ENCODE results near the gene POLG.

The POLG gene

DNA sequence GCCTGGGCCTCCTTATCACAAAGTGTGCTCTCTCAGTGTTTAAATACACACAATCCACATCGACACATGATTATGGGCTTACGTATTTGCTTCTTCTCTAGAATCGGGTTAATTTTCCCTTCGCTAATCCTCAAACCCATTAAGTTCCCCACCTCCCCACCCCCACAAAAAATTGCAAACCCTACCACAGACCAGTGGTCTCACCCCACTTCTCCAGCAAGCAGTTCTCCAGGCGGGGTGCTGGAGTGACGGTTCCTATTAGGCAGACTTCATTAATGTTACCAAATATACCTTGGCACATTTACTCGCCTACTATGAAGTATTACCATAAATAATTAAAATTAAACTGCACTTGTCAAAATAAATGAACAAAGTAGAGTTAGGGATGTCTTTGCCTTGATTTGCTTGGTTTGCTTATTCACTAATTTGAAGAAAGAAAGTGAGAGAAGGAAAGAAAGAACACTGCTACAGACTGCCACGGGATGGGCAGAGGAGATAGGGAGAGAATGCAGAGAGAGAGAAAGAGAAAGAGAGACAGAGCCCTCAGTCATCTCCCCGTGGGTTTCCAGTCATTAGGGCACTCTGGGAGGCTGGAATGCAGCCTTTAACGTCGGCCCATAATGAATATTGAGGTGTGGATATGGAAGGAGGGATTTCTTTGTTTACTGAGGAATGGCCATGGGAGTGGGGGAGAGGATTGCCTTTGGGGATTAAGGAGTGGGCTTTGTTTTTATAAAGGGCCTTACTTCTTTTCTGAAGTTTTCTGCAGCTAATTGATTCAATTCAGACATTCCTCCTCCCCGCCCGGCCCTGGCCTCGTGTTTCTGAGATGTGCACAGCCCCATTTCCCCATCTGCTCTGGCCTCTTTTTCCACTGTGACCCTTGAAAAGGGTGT, 39.7 kb upstream of the POLG start:
- H3K27ac ChIP-seq = no peak overlapping the region
- no peak for DNase-seq (ENCODE audit: low spot score)
- H3K4me3 ChIP-seq = no peak overlapping the region
- TF ChIP-seq, protein P1, sequence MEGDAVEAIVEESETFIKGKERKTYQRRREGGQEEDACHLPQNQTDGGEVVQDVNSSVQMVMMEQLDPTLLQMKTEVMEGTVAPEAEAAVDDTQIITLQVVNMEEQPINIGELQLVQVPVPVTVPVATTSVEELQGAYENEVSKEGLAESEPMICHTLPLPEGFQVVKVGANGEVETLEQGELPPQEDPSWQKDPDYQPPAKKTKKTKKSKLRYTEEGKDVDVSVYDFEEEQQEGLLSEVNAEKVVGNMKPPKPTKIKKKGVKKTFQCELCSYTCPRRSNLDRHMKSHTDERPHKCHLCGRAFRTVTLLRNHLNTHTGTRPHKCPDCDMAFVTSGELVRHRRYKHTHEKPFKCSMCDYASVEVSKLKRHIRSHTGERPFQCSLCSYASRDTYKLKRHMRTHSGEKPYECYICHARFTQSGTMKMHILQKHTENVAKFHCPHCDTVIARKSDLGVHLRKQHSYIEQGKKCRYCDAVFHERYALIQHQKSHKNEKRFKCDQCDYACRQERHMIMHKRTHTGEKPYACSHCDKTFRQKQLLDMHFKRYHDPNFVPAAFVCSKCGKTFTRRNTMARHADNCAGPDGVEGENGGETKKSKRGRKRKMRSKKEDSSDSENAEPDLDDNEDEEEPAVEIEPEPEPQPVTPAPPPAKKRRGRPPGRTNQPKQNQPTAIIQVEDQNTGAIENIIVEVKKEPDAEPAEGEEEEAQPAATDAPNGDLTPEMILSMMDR (IDR thresholded peaks at IDR 0.05) = no peak

DNA sequence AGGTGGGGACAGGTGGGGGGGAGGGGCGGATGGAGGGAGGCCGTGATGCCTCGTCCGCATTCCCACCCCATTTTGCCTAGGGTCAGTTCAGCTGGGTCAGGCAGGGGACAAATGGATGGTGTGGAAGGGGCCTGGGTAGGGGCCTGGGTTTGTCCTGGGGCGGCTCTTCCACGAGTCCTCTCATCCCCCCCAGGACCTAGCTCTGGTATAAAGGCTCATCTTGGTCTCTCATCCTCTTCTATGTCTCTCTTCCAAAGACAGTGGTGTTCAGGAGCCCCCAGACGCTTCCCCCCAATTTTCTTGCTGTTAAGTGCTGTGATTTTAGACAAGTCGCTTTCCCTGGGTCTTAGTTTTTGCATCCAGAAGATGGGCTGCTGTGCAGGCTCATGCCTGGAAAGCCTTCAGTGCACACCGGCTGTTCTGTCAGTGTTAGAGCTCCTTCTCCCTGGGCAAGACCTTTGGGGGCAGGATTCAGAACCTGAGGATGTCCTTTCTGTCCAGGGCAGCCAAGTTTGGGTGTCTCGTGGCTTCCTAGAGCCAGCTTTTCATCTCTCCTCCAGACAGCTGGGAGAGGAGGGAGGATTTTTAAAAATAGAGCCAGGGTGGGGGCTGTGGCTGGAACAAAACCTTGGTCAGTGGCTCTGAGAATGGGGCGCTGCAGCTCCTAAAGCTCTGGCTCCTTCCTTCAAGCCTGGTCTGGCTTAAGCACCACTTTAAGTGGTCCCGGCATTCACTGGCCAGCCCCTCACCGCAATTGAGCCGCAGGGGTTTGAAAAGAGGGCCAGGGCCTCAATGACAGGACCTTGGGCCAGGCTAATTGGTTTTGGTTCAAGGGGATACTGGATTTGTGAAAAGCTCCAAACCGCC, 37.7 kb upstream of the POLG start:
- no peak for DNase-seq (ENCODE audit: low spot score)
- Histone ChIP-seq H3K4me3 (peak overlapping the region; percentile 65), H3K27ac (no peak overlapping the region)
- TF ChIP-seq, protein P1 (IDR thresholded peaks at IDR 0.05) = no peak

DNA sequence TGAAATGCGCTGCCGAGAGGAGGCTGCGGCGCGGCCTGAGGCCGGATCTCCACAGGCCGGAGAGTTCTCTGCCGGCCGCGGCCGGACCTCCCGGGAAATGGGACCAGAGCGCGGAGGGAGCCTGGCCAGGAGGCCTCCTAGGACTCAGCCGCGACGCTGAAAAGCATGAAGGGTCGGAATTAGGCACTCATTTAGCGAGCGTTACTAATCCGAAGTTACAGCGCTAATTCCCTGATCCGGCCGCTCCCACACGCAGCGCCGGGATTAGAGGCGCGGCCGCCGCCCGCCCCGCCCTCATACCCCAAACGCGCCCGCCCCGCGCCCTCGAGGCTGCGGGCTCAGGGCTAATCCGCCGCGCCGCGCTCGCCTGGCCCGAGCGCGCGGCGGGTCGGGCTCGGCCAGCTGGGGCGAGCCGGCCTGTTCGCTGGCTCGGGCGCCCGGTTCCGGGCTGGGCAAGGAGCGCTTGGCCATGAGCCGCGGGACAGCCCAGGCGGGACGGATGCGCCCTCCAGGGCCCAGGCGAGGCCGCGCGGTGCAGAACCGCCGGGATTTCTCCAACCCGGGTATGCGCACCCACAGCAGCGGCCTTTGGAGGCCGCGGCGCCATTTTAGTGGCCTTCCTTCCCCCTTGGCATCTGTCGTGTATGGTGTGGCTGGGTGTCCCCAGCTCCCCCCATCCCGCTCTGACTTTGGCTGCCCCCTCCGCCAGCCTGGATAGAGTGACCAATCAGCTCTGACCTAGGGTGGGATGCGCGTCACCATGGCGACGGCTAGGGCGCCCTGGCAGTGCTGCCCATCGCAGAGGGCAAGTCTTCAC, 36.8 kb upstream of the POLG start:
- Histone ChIP-seq H3K4me3 (peak overlapping the region; percentile 65), H3K27ac (no peak overlapping the region)
- TF ChIP-seq, protein P1 (IDR thresholded peaks at IDR 0.05) = no peak
- no peak for DNase-seq (ENCODE audit: low spot score)

DNA sequence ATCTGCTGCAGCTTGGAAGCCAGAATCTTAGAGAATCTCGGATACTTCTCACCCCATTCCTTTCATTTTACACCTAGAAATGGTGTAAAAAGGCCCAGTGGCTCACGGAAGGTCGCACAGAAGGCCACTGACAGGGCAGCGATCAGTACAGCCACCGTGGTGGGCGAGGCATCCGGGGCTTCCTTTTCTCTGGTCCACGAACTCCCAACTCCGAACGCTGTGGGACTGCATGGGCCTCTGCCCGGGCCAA, 36.3 kb upstream of the POLG start:
- peak overlapping the region; percentile 65 for H3K4me3 ChIP-seq
- H3K27ac ChIP-seq = no peak overlapping the region
- no peak for DNase-seq (ENCODE audit: low spot score)
- TF ChIP-seq, protein P1 (IDR thresholded peaks at IDR 0.05) = no peak

DNA sequence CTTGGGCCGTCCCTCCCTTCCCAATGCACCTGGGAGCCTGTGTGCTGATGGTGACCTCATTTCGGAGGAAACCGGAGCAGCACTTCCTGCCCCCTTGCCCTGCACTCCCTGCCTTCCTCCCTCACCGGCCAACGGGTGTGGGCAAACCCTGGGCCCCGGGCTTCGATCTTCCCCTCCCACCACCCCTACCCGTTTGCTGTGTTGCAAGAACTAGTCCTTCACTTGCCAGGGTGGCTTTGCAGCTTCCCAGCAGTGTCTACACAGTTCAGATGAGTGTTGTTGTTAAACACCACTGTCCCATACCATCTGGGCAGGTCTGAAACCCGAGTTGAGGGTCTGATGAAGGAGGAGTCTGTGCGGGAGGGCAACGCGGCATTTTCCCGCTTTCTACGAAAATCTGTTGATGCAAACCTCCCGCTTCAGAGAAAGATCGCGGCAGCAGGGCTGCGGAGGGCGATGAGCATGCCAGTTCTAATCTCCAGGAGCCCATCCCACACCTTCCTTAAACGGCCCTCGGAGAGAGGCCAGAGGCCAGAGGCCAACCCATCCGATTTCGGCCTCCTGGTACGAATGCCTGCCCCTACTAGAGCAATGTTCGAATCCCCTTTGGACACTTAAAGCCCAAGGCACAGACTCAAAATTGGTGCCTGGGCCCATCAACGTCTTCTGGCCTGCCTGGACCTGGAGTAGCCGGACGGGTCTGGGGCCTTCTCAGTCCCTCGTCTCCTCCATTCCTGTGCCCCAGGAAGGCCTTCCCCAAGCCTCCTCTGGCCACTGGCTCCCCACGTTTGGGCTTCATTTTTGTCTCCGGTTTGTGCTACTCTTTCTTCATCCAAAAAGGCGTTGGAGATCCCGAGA, 35.7 kb upstream of the POLG start:
- DNase-seq (ENCODE audit: low spot score) = no peak
- TF ChIP-seq, protein P1 (IDR thresholded peaks at IDR 0.05) = no peak
- peak overlapping the region; percentile 65 for H3K4me3 ChIP-seq
- H3K27ac ChIP-seq = no peak overlapping the region

DNA sequence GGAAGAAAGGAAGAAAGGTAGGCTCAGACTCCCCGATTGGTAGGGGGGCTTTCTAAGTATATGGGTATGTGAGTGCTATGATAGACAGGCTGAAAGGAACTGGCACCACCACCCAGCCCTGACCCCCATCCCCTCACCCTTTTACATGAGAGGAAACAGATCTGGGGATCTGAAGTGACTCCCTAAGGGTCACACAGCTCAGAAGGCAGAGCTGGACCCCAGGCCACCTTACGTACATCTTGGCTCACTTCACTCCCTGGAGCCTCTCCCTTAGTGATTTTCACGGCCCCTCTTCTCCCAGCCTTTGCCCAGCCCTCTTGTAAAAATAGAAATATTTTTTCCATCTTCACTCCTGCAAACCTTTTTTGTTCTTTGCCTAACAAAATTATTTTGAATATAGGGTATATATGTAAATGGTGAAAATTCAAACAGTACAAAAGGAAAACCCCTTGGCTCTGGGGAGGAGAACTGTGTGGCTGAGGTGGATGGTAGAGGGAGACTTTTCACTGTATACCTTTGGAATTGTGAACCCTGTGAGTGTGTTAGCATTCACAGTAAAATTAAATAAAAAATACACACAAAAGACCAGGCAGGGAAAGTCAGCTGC, 34.8 kb upstream of the POLG start:
- DNase-seq (ENCODE audit: low spot score) = no peak
- TF ChIP-seq, protein P1 (IDR thresholded peaks at IDR 0.05) = no peak
- Histone ChIP-seq H3K4me3 (no peak overlapping the region), H3K27ac (no peak overlapping the region)

Data from coronary artery (tissue), 2 donors.